HEK293T (cell line): ENCODE data around the gene STT3B.

Experiments
- CTCF ChIA-PET: fragments of 350-600 bp; formaldehyde crosslinking; extraction: SDS; loops from one replicate; lab custom pipeline; 2021; ENCODE audit warnings: antibody characterized with exemption, inconsistent platforms; lab: Yijun Ruan, JAX
- POLR2A ChIA-PET: fragments of 350-600 bp; formaldehyde crosslinking; extraction: SDS; loops from one replicate; lab custom pipeline; 2020; ENCODE audit warnings: antibody characterized with exemption, inconsistent platforms; lab: Yijun Ruan, JAX
- DNase-seq: peaks from one replicate; pipeline ENCODE4 v3.0.0; 2012; ENCODE audit warnings: mixed read lengths; ENCODE audit errors: extremely low spot score
- ARNT ChIP-seq: fragments of 450-650 bp; IDR thresholded peaks from 2 replicates; pipeline ENCODE4 v1.6.1; 2017; ENCODE audit warnings: mild to moderate bottlenecking
- BHLHE40 ChIP-seq: fragments of 450-650 bp; IDR thresholded peaks from 2 replicates; pipeline ENCODE4 v1.6.1; 2016; ENCODE audit warnings: mild to moderate bottlenecking, moderate library complexity, borderline replicate concordance
- CTBP1 ChIP-seq: fragments of 450-650 bp; IDR thresholded peaks from 2 replicates; pipeline ENCODE4 v1.6.1; 2016; ENCODE audit warnings: borderline replicate concordance
- ELF4 ChIP-seq: fragments of 450-650 bp; IDR thresholded peaks from 2 replicates; pipeline ENCODE4 v1.6.1; 2017; ENCODE audit warnings: antibody characterized with exemption
- FOXA1 ChIP-seq: fragments of 450-650 bp; IDR thresholded peaks from 2 replicates; pipeline ENCODE4 v1.6.1; 2016; ENCODE audit warnings: mild to moderate bottlenecking
- FOXK2 ChIP-seq: fragments of 450-650 bp; IDR thresholded peaks from 2 replicates; pipeline ENCODE4 v1.6.1; 2016; ENCODE audit warnings: mild to moderate bottlenecking
- FOXM1 ChIP-seq: fragments of 450-650 bp; IDR thresholded peaks from 2 replicates; pipeline ENCODE4 v1.6.1; 2017; ENCODE audit warnings: mild to moderate bottlenecking, borderline replicate concordance
- HDGF ChIP-seq: fragments of 450-650 bp; IDR thresholded peaks from 2 replicates; pipeline ENCODE4 v1.6.1; 2017; ENCODE audit warnings: antibody characterized with exemption, borderline replicate concordance
- L3MBTL2 ChIP-seq: fragments of 450-650 bp; conservative IDR thresholded peaks from 2 replicates; pipeline ENCODE4 v1.6.1; 2016; ENCODE audit warnings: mild to moderate bottlenecking
- LEF1 ChIP-seq: fragments of 450-650 bp; IDR thresholded peaks from 2 replicates; pipeline ENCODE4 v1.6.1; 2017; ENCODE audit warnings: mild to moderate bottlenecking, borderline replicate concordance
- NFRKB ChIP-seq: fragments of 450-650 bp; IDR thresholded peaks from 2 replicates; pipeline ENCODE4 v1.6.1; 2016; ENCODE audit warnings: mild to moderate bottlenecking, moderate library complexity
- SP1 ChIP-seq: fragments of 450-650 bp; IDR thresholded peaks from 2 replicates; pipeline ENCODE4 v1.6.1; 2017
- SUZ12 ChIP-seq: fragments of 450-650 bp; IDR thresholded peaks from 2 replicates; pipeline ENCODE4 v1.6.1; 2016; ENCODE audit warnings: mild to moderate bottlenecking
- TARDBP ChIP-seq: fragments of 450-650 bp; IDR thresholded peaks from 2 replicates; pipeline ENCODE4 v1.6.1; 2016
- ZNF384 ChIP-seq: fragments of 450-650 bp; IDR thresholded peaks from 2 replicates; pipeline ENCODE4 v1.6.1; 2016
- TF ChIP-seq, protein P1 (sequence below): fragments of 450-650 bp; IDR thresholded peaks from 2 replicates; pipeline ENCODE4 v1.6.1; 2016

STT3B gene

GRCh38 chr3:31532587-31533168, at the start of gene STT3B:
Gene STT3B (plus strand): TSS chr3:31532925. CDS start chr3:31532999, 74 bp downstream.
- ChIA-PET CTCF (interaction anchor here (1.1 to 2.1 kb wide), 4 partner anchors 9 to 42 kb away, joined by 3 to 6 read pairs (median 4); no protein-coding TSS in a partner anchor), POLR2A (interaction anchor here (0.6 to 3.1 kb wide), 36 partner anchors 9 to 573 kb away, joined by 3 to 41 read pairs (median 4); partner anchors contain the start of gene GPD1L)
- peak; percentile 9; the same call in 1 of the 2 replicates for TF ChIP-seq ELF4
- 0 out of 2 replicates have a peak, but pooled peaks have one; percentile 14 for TF ChIP-seq ARNT
- no peak for TF ChIP-seq BHLHE40
- peak; percentile 27 for TF ChIP-seq L3MBTL2
- TF ChIP-seq SUZ12, result no peak
- no peak for TF ChIP-seq LEF1
- peak; percentile 46 for DNase-seq

- no peak for TF ChIP-seq NFRKB
- no peak for TF ChIP-seq FOXM1
- no peak for TF ChIP-seq TARDBP
- no peak for TF ChIP-seq FOXK2
- TF ChIP-seq, protein P1, sequence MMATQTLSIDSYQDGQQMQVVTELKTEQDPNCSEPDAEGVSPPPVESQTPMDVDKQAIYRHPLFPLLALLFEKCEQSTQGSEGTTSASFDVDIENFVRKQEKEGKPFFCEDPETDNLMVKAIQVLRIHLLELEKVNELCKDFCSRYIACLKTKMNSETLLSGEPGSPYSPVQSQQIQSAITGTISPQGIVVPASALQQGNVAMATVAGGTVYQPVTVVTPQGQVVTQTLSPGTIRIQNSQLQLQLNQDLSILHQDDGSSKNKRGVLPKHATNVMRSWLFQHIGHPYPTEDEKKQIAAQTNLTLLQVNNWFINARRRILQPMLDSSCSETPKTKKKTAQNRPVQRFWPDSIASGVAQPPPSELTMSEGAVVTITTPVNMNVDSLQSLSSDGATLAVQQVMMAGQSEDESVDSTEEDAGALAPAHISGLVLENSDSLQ, result no peak
- no peak for TF ChIP-seq ARNT
- no peak for TF ChIP-seq LEF1
- TF ChIP-seq BHLHE40, result no peak
- no peak for TF ChIP-seq L3MBTL2
- TF ChIP-seq ZNF384, result no peak
- TF ChIP-seq FOXA1, result no peak
- no peak for TF ChIP-seq SP1
- no peak for TF ChIP-seq HDGF
- TF ChIP-seq SUZ12, result no peak
- no peak for DNase-seq
- ChIA-PET POLR2A (no interaction called here), CTCF (no interaction called here)
These were observed 48.9 kb upstream of the STT3B start for GRCh38 chr3:31483776-31484175.

GRCh38 chr3:31485196-31485595, 47.5 kb upstream of the STT3B start:
- POLR2A ChIA-PET, result no interaction called here
- TF ChIP-seq ZNF384, result no peak
- CTCF ChIA-PET, result no interaction called here
- no peak for DNase-seq

GRCh38 chr3:31486865-31487533, 45.7 kb upstream of the STT3B start:
- CTCF ChIA-PET, result no interaction called here
- no peak for DNase-seq
- TF ChIP-seq ARNT (no peak), TARDBP (no peak), L3MBTL2 (no peak), LEF1 (no peak), ELF4 (no peak), FOXM1 (no peak), NFRKB (no peak), FOXA1 (no peak)
- TF ChIP-seq, protein P1, result no peak
- POLR2A ChIA-PET, result no interaction called here

- CTCF ChIA-PET, result no interaction called here
- POLR2A ChIA-PET, result no interaction called here
- no peak for TF ChIP-seq BHLHE40
- no peak for TF ChIP-seq ARNT
- no peak for TF ChIP-seq NFRKB
- TF ChIP-seq SUZ12, result no peak
- no peak for TF ChIP-seq LEF1
- no peak for TF ChIP-seq CTBP1
- no peak for TF ChIP-seq FOXM1
- TF ChIP-seq ZNF384, result no peak
- TF ChIP-seq ELF4, result no peak
- TF ChIP-seq, protein P1, result no peak
- no peak for TF ChIP-seq L3MBTL2
- no peak for TF ChIP-seq SP1
- TF ChIP-seq FOXK2, result no peak
- TF ChIP-seq HDGF, result no peak
- TF ChIP-seq TARDBP, result no peak
- no peak for TF ChIP-seq FOXA1
- DNase-seq, result no peak
These were observed 44.2 kb upstream of the STT3B start for GRCh38 chr3:31488475-31489017.

GRCh38 chr3:31490502-31490901, 42.2 kb upstream of the STT3B start:
- no peak for DNase-seq
- POLR2A ChIA-PET, result no interaction called here
- CTCF ChIA-PET, result no interaction called here
- TF ChIP-seq FOXM1 (no peak), SUZ12 (no peak), ARNT (no peak), SP1 (no peak), CTBP1 (no peak)
- TF ChIP-seq, protein P1, result no peak
